ENCODE data around the gene COL4A6.

DNA sequence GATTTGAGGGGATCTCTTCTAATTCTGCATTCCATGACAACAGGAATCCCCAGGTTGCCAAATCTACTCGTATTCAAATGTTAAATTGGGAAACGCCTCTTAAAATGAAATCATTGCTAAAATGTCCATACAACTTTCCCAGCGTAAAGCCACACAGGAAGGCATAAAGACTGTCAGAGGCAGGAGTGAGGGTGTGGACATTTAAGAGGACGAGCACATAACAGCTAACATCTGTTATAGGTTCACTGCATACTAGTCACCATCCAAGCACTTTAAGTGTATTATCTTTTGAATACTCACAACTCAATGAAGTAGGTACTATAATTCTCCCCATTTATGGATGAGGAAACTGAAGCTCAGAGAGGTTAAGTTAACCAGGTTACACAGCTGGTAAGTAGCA, 311.1 kb downstream of the COL4A6 start:
- TF ChIP-seq POLR2AphosphoS5 (IDR thresholded peaks at IDR 0.05; ENCODE audit: borderline replicate concordance, low read depth, low read length) (no peak), EZH2 (IDR thresholded peaks at IDR 0.05) (no peak)
